ENCODE results near the gene PDZD7. TPM values are rescaled to one million over a fixed set of nuclear protein-coding genes. Genes with fewer than 3 reads are reported as not detected.

Gene PDZD7
- total and polyA plus RNA-seq, 9 donors, result 0.07 to 1.2 (median 0.63) TPM

- Histone ChIP-seq H3K27ac (peak overlapping the region; percentile 71 to 99), H3K36me3 (no peaks in the 10 kb centered on the region)
- intact Hi-C loops (cut with DNase I), result no loop called here
These were observed 28.5 kb downstream of the PDZD7 start for GRCh38 chr10:101002456-101002855.

GRCh38 chr10:101001659-101002035 is 29.3 kb downstream of the PDZD7 start:
- peak overlapping the region; percentile 71 to 99 for H3K27ac ChIP-seq
- DNase-seq, result peak in 1 of 5 donors; percentile 27
- H3K9me3 ChIP-seq, result no peaks in the 10 kb centered on the region
- H3K27me3 ChIP-seq, result no peaks in the 10 kb centered on the region
- intact Hi-C loops (cut with DNase I), result no loop called here
- 36 to 40% (median 37%) methylated on average over 5 of the region's 5 CpGs for WGBS, 3 donors
- no peak for TF ChIP-seq CTCF (IDR thresholded peaks at IDR 0.05)
- no peak for TF ChIP-seq EP300 (IDR thresholded peaks at IDR 0.05)
- no peak for TF ChIP-seq POLR2A (IDR thresholded peaks at IDR 0.05)
- H3K36me3 ChIP-seq, result no peaks in the 10 kb centered on the region
- H3K4me1 ChIP-seq (ENCODE audit: insufficient read depth), result peaks cover 12% of the 10 kb centered on the region
- peak overlapping the region; percentile 11 for H3K4me3 ChIP-seq

More at GRCh38 chr10:101002456-101002855, 28.5 kb downstream of the PDZD7 start:
- TF ChIP-seq EP300 (IDR thresholded peaks at IDR 0.05) (no peak), POLR2A (IDR thresholded peaks at IDR 0.05) (no peak), CTCF (IDR thresholded peaks at IDR 0.05) (no peak)
- H3K9me3 ChIP-seq, result no peaks in the 10 kb centered on the region
- no peak overlapping the region for H3K4me3 ChIP-seq
- 71 to 92% (median 74%) methylated on average over 11 of the region's 11 CpGs for WGBS, 3 donors
- H3K27me3 ChIP-seq, result no peaks in the 10 kb centered on the region
- DNase-seq, result peak in 1 of 5 donors; percentile 39
- H3K4me1 ChIP-seq (ENCODE audit: insufficient read depth), result peaks cover 10% of the 10 kb centered on the region

DNA sequence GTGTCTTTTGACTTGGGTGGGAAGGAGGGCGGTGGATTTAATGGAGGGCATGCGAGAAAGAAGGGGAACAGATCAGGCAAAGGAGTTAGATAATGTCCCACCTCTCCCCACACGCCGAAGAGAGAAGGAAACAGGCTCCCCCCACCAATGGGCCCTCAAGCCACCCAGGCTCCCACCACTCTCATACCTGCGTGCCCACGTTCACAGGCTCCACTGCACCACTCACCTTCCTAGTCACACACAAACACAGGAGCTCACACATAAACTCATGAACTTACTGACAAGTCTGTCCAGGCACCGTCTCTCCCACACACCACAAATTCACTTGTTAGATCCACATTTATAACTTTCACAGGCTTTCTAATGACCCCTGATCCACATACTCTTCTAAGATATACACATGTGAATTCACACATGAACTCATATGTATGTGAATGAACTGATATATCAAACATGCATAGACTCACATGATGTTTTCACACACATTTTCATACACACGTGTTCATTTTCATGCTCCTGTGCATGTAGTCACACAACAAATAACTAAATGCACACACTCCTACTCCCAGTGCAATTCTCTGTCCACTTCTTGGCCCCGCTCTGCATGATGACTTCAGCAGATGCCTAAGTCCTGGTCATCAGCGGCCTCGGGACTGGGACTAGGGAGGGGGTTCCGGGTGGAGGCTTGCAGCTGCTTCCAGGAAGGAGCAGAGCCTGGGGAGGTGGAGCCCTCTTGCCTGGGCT is 29.8 kb downstream of the PDZD7 start:
- H3K36me3 ChIP-seq, result no peaks in the 10 kb centered on the region
- H3K9me3 ChIP-seq, result no peaks in the 10 kb centered on the region
- 13 to 16% (median 13%) methylated on average over 12 of the region's 12 CpGs for WGBS, 3 donors
- no peaks in the 10 kb centered on the region for H3K27me3 ChIP-seq
- H3K4me1 ChIP-seq (ENCODE audit: insufficient read depth), result peaks cover 16% of the 10 kb centered on the region
- TF ChIP-seq POLR2A (IDR thresholded peaks at IDR 0.05) (peak; percentile 78), CTCF (IDR thresholded peaks at IDR 0.05) (no peak), EP300 (IDR thresholded peaks at IDR 0.05) (peak; percentile 84)
- DNase-seq, result peak; percentile 83 to 93 (median 87)
- H3K27ac ChIP-seq, result peak overlapping the region; percentile 99 to 100
- intact Hi-C loops (cut with DNase I), result no loop called here
- H3K4me3 ChIP-seq, result peak overlapping the region; percentile 93

GRCh38 chr10:101000127-101000914 is 30.6 kb downstream of the PDZD7 start:
- WGBS, 3 donors, result 1 to 3% (median 2%) methylated on average over 19 of the region's 19 CpGs
- no peaks in the 10 kb centered on the region for H3K36me3 ChIP-seq
- intact Hi-C loops (cut with DNase I), result no loop called here
- no peaks in the 10 kb centered on the region for H3K27me3 ChIP-seq
- H3K27ac ChIP-seq, result peak overlapping the region; percentile 99 to 100
- TF ChIP-seq EP300 (IDR thresholded peaks at IDR 0.05) (no peak), POLR2A (IDR thresholded peaks at IDR 0.05) (no peak), CTCF (IDR thresholded peaks at IDR 0.05) (no peak)
- H3K9me3 ChIP-seq, result no peaks in the 10 kb centered on the region
- H3K4me1 ChIP-seq (ENCODE audit: insufficient read depth), result peaks cover 16% of the 10 kb centered on the region
- peak overlapping the region; percentile 93 for H3K4me3 ChIP-seq
- DNase-seq, result peak; percentile 52 to 63 (median 63)

Data from ovary (tissue), 9 donors.